ENCODE measurements around the gene KCNAB1.
"Not testable (repeated sequence)": the region's sequence is repeated elsewhere in the genome, so short reads cannot be mapped to it uniquely, and the experiment has no call there.

The KCNAB1 gene

GRCh38 chr3:156217674-156218352 lies 97.4 kb downstream of the KCNAB1 start:
- CTCF ChIA-PET = no interaction called here
- no peak for DNase-seq
- Histone ChIP-seq H3K27ac (ENCODE audit: insufficient read depth in 1 of 2, low read depth in 1 of 2, low read length in 2 of 2, poor library complexity in 1 of 2, severe bottlenecking in 2 of 2) (no peak overlapping the region), H3K9me3 (ENCODE audit: control extremely low read depth in 1 of 5, control insufficient read depth in 4 of 5, insufficient read depth in 2 of 5, low read depth in 1 of 5, low read length in 4 of 5) (no peaks in the 10 kb centered on the region), H3K27me3 (replicated peaks in 2 of 5; ENCODE audit: control insufficient read depth in 4 of 5, insufficient read depth in 5 of 5, low read length in 4 of 5) (no peaks in the 10 kb centered on the region), H3K36me3 (ENCODE audit: control insufficient read depth in 4 of 4, insufficient read depth in 4 of 4, low read length in 3 of 4) (no peaks in the 10 kb centered on the region), H3K4me1 (ENCODE audit: control extremely low read depth in 1 of 4, control insufficient read depth in 4 of 4, insufficient read depth in 4 of 4, low read length in 3 of 4) (no peaks in the 10 kb centered on the region), H3K4me3 (ENCODE audit: control insufficient read depth in 1 of 7, extremely low read depth in 1 of 7, insufficient read depth in 4 of 7, low read depth in 2 of 7, low read length in 6 of 7) (no peak overlapping the region)
- POLR2A ChIA-PET = no interaction called here
- WGBS (ENCODE audit: insufficient coverage) = 94% methylated on average over 9 of the region's 9 CpGs

- no peak for DNase-seq
- Histone ChIP-seq H3K4me1 (ENCODE audit: control extremely low read depth in 1 of 4, control insufficient read depth in 4 of 4, insufficient read depth in 4 of 4, low read length in 3 of 4) (no peaks in the 10 kb centered on the region), H3K9me3 (ENCODE audit: control extremely low read depth in 1 of 5, control insufficient read depth in 4 of 5, insufficient read depth in 2 of 5, low read depth in 1 of 5, low read length in 4 of 5) (no peaks in the 10 kb centered on the region), H3K36me3 (ENCODE audit: control insufficient read depth in 4 of 4, insufficient read depth in 4 of 4, low read length in 3 of 4) (no peaks in the 10 kb centered on the region), H3K27ac (ENCODE audit: insufficient read depth in 1 of 2, low read depth in 1 of 2, low read length in 2 of 2, poor library complexity in 1 of 2, severe bottlenecking in 2 of 2) (no peak overlapping the region), H3K27me3 (replicated peaks in 2 of 5; ENCODE audit: control insufficient read depth in 4 of 5, insufficient read depth in 5 of 5, low read length in 4 of 5) (no peaks in the 10 kb centered on the region), H3K4me3 (ENCODE audit: control insufficient read depth in 1 of 7, extremely low read depth in 1 of 7, insufficient read depth in 4 of 7, low read depth in 2 of 7, low read length in 6 of 7) (no peak overlapping the region)
- WGBS (ENCODE audit: insufficient coverage) = no CpG with 5 or more reads among the region's 3 CpGs
- ChIA-PET POLR2A (no interaction called here), CTCF (no interaction called here)
Measured at GRCh38 chr3:156218353-156218744, 98.0 kb downstream of the KCNAB1 start.

GRCh38 chr3:156222381-156222780 lies 102.0 kb downstream of the KCNAB1 start:
- POLR2A ChIA-PET; H3K27me3 ChIP-seq (replicated peaks in 2 of 5; ENCODE audit: control insufficient read depth in 4 of 5, insufficient read depth in 5 of 5, low read length in 4 of 5); CTCF ChIA-PET; H3K27ac ChIP-seq (ENCODE audit: insufficient read depth in 1 of 2, low read depth in 1 of 2, low read length in 2 of 2, poor library complexity in 1 of 2, severe bottlenecking in 2 of 2); H3K36me3 ChIP-seq (ENCODE audit: control insufficient read depth in 4 of 4, insufficient read depth in 4 of 4, low read length in 3 of 4); DNase-seq; H3K4me3 ChIP-seq (ENCODE audit: control insufficient read depth in 1 of 7, extremely low read depth in 1 of 7, insufficient read depth in 4 of 7, low read depth in 2 of 7, low read length in 6 of 7); H3K9me3 ChIP-seq (ENCODE audit: control extremely low read depth in 1 of 5, control insufficient read depth in 4 of 5, insufficient read depth in 2 of 5, low read depth in 1 of 5, low read length in 4 of 5); H3K4me1 ChIP-seq (ENCODE audit: control extremely low read depth in 1 of 4, control insufficient read depth in 4 of 4, insufficient read depth in 4 of 4, low read length in 3 of 4): not testable (repeated sequence)

- POLR2A ChIA-PET = not testable (repeated sequence)
Measured at GRCh38 chr3:156224046-156224445, 103.7 kb downstream of the KCNAB1 start.

GRCh38 chr3:156226676-156227420 lies 106.5 kb downstream of the KCNAB1 start:
- H3K9me3 ChIP-seq (ENCODE audit: control extremely low read depth in 1 of 5, control insufficient read depth in 4 of 5, insufficient read depth in 2 of 5, low read depth in 1 of 5, low read length in 4 of 5) = no peaks in the 10 kb centered on the region
- H3K27ac ChIP-seq (ENCODE audit: insufficient read depth in 1 of 2, low read depth in 1 of 2, low read length in 2 of 2, poor library complexity in 1 of 2, severe bottlenecking in 2 of 2) = no peak overlapping the region
- no peak overlapping the region for H3K4me3 ChIP-seq (ENCODE audit: control insufficient read depth in 1 of 7, extremely low read depth in 1 of 7, insufficient read depth in 4 of 7, low read depth in 2 of 7, low read length in 6 of 7)
- H3K4me1 ChIP-seq (ENCODE audit: control extremely low read depth in 1 of 4, control insufficient read depth in 4 of 4, insufficient read depth in 4 of 4, low read length in 3 of 4) = no peaks in the 10 kb centered on the region
- CTCF ChIA-PET = no interaction called here
- DNase-seq = no peak
- no peaks in the 10 kb centered on the region for H3K36me3 ChIP-seq (ENCODE audit: control insufficient read depth in 4 of 4, insufficient read depth in 4 of 4, low read length in 3 of 4)
- POLR2A ChIA-PET = no interaction called here
- no peaks in the 10 kb centered on the region for H3K27me3 ChIP-seq (replicated peaks in 2 of 5; ENCODE audit: control insufficient read depth in 4 of 5, insufficient read depth in 5 of 5, low read length in 4 of 5)
- WGBS (ENCODE audit: insufficient coverage) = 88% methylated on average over 3 of the region's 6 CpGs

More at GRCh38 chr3:156224046-156224445, 103.7 kb downstream of the KCNAB1 start:
- CTCF ChIA-PET; DNase-seq; H3K9me3 ChIP-seq (ENCODE audit: control extremely low read depth in 1 of 5, control insufficient read depth in 4 of 5, insufficient read depth in 2 of 5, low read depth in 1 of 5, low read length in 4 of 5); H3K4me3 ChIP-seq (ENCODE audit: control insufficient read depth in 1 of 7, extremely low read depth in 1 of 7, insufficient read depth in 4 of 7, low read depth in 2 of 7, low read length in 6 of 7); H3K36me3 ChIP-seq (ENCODE audit: control insufficient read depth in 4 of 4, insufficient read depth in 4 of 4, low read length in 3 of 4); H3K4me1 ChIP-seq (ENCODE audit: control extremely low read depth in 1 of 4, control insufficient read depth in 4 of 4, insufficient read depth in 4 of 4, low read length in 3 of 4); H3K27me3 ChIP-seq (replicated peaks in 2 of 5; ENCODE audit: control insufficient read depth in 4 of 5, insufficient read depth in 5 of 5, low read length in 4 of 5); H3K27ac ChIP-seq (ENCODE audit: insufficient read depth in 1 of 2, low read depth in 1 of 2, low read length in 2 of 2, poor library complexity in 1 of 2, severe bottlenecking in 2 of 2): not testable (repeated sequence)
- 95% methylated on average over 15 of the region's 23 CpGs for WGBS (ENCODE audit: insufficient coverage)

- Histone ChIP-seq H3K27me3 (replicated peaks in 2 of 5; ENCODE audit: control insufficient read depth in 4 of 5, insufficient read depth in 5 of 5, low read length in 4 of 5) (no peaks in the 10 kb centered on the region), H3K4me1 (ENCODE audit: control extremely low read depth in 1 of 4, control insufficient read depth in 4 of 4, insufficient read depth in 4 of 4, low read length in 3 of 4) (no peaks in the 10 kb centered on the region), H3K9me3 (ENCODE audit: control extremely low read depth in 1 of 5, control insufficient read depth in 4 of 5, insufficient read depth in 2 of 5, low read depth in 1 of 5, low read length in 4 of 5) (no peaks in the 10 kb centered on the region), H3K27ac (ENCODE audit: insufficient read depth in 1 of 2, low read depth in 1 of 2, low read length in 2 of 2, poor library complexity in 1 of 2, severe bottlenecking in 2 of 2) (no peak overlapping the region), H3K36me3 (ENCODE audit: control insufficient read depth in 4 of 4, insufficient read depth in 4 of 4, low read length in 3 of 4) (no peaks in the 10 kb centered on the region), H3K4me3 (ENCODE audit: control insufficient read depth in 1 of 7, extremely low read depth in 1 of 7, insufficient read depth in 4 of 7, low read depth in 2 of 7, low read length in 6 of 7) (no peak overlapping the region)
- 97% methylated on average over 5 of the region's 6 CpGs for WGBS (ENCODE audit: insufficient coverage)
- POLR2A ChIA-PET = no interaction called here
- DNase-seq = no peak
- CTCF ChIA-PET = no interaction called here
Measured at GRCh38 chr3:156227704-156228103, 107.3 kb downstream of the KCNAB1 start.

GRCh38 chr3:156230278-156230900 lies 110.0 kb downstream of the KCNAB1 start:
- Histone ChIP-seq H3K4me1 (ENCODE audit: control extremely low read depth in 1 of 4, control insufficient read depth in 4 of 4, insufficient read depth in 4 of 4, low read length in 3 of 4) (no peaks in the 10 kb centered on the region), H3K9me3 (ENCODE audit: control extremely low read depth in 1 of 5, control insufficient read depth in 4 of 5, insufficient read depth in 2 of 5, low read depth in 1 of 5, low read length in 4 of 5) (peaks cover 0 to 2% (median 0%) of the 10 kb centered on the region in 5 experiments), H3K27ac (ENCODE audit: insufficient read depth in 1 of 2, low read depth in 1 of 2, low read length in 2 of 2, poor library complexity in 1 of 2, severe bottlenecking in 2 of 2) (no peak overlapping the region), H3K36me3 (ENCODE audit: control insufficient read depth in 4 of 4, insufficient read depth in 4 of 4, low read length in 3 of 4) (no peaks in the 10 kb centered on the region), H3K27me3 (replicated peaks in 2 of 5; ENCODE audit: control insufficient read depth in 4 of 5, insufficient read depth in 5 of 5, low read length in 4 of 5) (no peaks in the 10 kb centered on the region), H3K4me3 (ENCODE audit: control insufficient read depth in 1 of 7, extremely low read depth in 1 of 7, insufficient read depth in 4 of 7, low read depth in 2 of 7, low read length in 6 of 7) (no peak overlapping the region)
- no CpG with 5 or more reads among the region's 1 CpG for WGBS (ENCODE audit: insufficient coverage)
- no peak for DNase-seq
- POLR2A ChIA-PET = no interaction called here
- CTCF ChIA-PET = no interaction called here
